ENCODE measurements around the gene SERPINA1.
"Not testable (repeated sequence)": the region's sequence is repeated elsewhere in the genome, so short reads cannot be mapped to it uniquely, and the experiment has no call there.

The SERPINA1 gene

DNA sequence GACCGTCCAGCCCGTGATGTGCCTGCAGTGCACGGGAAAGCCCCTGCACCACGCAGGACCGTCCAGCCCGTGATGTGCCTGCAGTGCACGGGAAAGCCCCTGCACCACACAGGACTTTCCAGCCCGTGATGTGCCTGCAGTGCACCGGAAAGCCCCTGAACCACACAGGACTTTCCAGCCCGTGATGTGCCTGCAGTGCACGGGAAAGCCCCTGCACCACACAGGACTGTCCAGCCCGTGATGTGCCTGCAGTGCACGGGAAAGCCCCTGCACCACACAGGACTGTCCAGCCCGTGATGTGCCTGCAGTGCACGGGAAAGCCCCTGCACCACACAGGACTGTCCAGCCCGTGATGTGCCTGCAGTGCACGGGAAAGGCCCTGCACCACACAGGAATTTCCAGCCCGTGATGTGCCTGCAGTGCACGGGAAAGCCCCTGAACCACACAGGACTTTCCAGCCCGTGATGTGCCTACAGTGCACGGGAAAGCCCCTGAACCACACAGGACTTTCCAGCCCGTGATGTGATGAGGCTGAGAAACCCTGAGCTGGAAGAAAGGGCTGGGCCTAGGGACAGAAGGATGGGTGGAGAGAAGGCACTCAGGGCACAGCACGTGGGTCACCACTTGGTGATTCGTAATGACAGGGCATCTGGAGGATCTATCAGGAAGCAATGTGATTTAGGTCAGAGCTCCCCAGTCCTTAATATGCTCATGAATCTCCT is 42.2 kb downstream of the SERPINA1 start:
- not testable (repeated sequence) for DNase-seq (ENCODE audit: low spot score)

DNA sequence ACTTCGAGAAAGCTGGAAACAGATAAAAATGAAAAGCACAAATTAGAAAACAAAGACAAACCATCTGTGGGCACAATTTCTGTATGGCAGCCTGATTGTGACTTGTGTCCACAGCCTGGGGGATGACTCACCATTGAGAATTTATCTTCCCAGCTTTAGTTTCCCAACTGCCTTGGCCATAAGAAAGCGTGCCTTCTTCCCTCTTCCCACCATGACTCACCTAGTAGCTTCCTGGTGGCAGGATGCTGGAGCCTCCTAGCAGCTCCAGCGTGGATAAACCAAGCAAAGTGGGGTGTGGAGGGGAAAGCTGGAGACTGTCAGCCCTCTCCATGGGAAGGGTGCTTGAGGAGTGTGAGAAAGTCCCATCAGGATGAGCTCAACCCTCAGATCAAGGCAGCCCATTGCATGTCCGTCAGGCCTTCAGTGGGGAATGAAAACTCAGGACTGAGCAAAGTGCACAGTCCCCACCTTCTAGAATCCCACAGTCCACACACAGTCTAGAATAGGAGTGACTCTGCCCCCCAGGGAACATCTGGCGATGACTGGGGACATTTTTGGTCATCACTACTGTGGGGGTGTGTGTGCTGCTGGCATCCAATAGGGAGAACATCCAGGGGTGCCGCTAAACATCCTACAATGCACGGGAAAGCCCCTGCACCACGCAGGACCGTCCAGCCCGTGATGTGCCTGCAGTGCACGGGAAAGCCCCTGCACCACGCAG is 42.9 kb downstream of the SERPINA1 start:
- DNase-seq (ENCODE audit: low spot score) = no peak

DNA sequence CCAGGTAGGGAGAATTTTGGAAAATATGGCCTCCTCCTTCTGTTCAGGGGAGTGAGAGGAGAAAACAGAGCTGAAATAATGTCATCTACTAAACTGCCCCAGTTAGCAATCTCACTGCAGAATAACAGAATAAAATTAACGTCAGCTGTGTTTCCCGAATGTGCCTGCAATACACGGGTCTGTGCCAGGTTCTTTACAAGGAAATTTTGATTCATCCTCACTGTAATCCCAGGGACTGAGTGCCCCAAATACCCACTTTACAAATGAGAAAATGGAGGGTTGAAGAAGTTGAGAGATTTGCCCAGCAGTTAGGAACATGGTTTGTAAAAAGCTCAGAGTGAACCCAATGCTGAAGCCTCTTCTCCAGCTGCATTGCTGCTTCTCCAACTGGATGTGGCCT is 44.0 kb downstream of the SERPINA1 start:
- DNase-seq (ENCODE audit: low spot score) = no peak

DNA sequence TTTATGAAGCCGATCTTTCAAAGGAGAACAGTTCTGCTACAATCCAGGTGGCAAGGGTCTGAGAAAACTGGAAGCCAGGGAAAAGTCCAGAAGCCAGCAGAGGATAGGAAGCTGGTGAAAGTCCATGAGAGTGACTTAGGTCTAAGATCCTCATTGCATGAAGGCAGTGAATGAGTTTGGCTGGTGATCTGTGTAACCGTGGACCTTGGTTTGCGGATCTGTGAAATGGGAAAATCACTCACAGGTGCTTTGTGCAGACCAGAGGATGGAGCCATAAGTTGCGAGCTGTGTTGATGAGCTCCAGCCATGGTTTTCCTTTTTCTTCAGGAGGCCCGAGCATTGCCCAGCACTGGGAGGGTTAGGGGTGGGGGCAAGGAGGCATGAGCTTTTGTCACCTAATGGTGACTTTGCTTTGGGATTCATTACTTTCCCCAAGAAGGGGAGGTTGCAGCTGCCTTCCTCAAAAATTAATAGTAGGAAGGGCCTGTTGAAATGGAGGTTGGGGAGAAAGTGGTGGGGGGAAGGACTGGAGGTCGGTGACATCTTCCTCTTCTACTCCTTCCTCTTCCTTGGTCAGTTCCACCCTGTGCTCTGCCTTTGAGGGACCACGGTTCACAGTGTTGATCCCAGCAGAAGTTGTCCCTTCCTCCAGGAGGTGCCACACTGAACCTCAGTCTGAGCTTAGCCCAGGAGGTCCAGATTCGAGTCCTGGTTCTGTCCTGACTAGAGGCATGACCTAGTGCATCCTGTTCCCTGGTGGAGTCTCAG is 45.0 kb downstream of the SERPINA1 start:
- DNase-seq (ENCODE audit: low spot score) = no peak

DNA sequence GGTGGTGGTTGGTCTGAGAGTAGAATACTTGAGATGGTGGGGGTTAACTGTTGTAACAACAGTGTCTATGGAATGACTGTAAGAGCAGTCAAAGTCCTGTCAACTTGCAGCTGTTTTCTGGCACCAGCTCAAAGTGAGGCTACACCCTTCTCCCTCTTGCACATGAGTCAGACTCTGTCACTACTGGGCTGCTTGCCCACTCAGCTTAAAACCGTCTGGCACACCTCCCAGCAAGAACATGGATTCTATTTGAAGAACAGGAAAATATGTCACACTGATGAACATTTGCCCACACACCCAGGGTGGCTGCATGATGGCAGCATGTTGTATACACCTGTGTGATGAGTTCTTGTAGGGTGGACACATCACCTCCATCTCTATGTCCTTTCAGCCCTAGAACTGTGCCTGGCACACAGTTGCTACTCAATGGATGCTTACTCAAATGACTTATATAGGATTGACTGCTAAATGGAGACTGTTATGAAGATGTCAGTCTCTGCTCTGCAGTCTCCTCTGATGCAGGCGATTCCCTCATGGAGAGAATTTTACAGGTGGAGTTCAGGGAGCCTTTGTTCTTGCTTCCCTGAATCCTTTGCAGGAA is 46.0 kb downstream of the SERPINA1 start:
- DNase-seq (ENCODE audit: low spot score) = no peak

DNA sequence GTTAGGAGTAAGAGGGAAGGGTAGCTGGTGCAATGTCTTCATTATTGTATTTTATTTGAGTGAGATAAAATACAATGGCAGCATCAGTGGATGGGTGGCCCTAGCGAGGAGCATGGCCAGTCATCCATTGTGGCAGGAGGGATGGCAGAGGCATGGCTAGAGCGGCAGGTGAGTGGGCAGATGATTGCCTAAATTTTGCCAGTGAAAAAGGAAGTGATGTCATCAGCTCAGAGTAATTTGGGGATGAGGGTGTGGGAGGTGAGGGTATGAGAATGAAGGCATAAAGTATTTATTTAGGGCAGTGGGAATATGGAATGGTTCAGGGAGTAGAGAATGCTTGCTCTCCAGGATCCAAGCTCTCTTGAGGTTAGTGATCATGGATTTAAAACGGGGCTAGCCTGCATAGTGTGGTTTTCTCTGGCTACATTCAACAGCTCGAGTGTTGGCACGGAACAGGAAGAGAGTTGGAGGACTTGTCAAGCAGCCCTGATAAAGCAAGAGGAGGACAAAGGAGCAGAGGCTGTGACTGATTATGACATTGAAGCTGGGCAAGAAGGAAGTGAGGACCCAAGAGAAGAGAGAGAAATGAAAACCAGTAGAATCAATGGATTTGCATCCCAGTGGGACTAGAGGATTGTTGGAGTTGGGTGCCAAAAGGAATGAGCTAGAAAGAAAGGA is 46.6 kb downstream of the SERPINA1 start:
- DNase-seq (ENCODE audit: low spot score) = no peak

DNA sequence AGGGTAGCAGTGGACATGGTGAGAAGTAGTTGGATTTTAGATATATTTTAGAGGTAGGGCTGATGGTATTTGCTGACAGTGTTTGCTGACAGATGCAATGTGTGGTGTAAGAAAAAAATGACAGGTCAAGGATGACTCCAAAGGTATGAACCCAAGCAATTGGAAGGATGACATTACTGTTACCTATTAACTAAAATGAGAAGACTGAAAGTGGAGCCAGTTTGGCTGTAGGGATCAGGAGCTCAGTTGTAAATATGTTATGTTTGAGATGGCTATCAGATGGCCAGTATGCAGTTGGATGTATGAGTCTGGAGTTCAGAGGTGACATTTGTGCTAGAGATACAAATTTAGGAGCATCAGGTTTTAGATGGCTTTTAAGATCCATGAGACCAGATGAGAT is 47.9 kb downstream of the SERPINA1 start:
- no peak for DNase-seq (ENCODE audit: low spot score)

DNA sequence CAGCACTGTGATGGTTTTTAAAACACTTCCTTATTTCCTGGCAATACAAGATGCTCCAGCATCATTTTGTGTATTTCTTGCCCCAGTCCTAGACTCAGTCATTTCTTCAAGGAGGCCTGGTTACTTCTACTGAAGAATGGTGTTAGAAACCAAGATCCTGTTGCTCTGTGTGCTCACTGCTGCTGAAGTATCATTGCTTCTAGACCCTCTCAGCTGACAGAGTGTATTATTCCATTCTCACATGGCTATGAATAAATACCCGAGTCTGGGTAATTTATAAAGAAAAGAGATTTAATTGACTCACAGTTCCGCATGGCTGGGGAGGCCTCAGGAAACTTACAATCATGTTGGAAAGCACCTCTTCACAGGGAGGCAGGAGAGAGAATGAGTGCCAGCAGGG is 50.4 kb downstream of the SERPINA1 start:
- DNase-seq (ENCODE audit: low spot score) = no peak

DNA sequence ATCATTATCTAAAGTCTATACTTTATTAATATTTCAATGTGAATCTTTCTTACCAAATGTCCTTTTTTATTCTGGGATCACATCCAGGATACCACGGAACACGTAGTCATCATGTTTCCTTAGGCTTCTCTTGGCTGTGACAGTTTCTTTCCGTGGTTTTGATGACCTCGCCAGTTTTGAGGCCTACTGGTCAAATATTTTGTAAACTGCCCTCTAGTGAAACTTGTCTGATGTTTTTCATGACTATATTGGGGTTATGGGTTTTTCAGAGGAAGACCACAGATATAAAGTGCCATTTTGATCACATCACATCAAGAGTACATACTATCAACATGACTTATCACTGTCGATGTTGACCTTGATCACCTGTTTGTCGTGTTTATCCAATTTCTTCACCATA is 51.1 kb downstream of the SERPINA1 start:
- DNase-seq (ENCODE audit: low spot score) = no peak

DNA sequence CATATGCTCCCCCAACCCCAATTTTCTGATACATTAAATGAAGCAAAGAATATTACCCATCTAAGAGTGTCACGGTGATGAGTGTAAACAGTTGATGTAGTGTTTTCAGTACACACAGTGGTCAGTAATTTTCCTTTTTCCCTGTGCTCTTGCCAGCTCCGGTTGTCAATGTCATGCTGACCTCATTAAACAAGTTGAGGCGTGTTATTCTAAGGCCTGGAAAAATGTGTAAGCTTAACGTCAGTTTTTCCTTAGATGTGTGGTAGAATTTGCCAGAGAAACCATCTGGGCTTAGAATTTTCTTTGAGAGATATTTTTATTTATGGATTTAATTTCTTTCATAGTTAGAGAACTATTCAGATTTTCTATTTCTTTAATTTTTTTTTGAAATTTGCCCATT is 53.5 kb downstream of the SERPINA1 start:
- no peak for DNase-seq (ENCODE audit: low spot score)

DNA sequence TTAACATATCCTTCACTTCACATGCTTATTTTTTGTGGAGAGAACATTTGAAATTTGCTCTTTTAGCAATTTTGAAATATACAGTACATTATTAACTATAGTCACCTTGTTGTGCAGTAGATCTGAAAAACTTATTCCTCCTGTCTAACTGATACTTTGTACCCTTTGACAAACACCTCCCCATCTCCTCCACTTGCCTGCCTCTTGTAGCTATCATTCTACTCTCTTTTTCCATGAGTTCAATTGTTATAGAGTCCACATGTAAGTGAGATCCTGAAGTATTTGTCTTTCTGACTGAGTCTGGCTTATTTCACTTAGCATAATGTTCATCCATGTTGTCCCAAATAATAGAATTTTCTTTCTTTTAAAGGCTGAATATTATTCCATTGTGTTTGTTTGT is 55.8 kb downstream of the SERPINA1 start:
- no peak for DNase-seq (ENCODE audit: low spot score)

DNA sequence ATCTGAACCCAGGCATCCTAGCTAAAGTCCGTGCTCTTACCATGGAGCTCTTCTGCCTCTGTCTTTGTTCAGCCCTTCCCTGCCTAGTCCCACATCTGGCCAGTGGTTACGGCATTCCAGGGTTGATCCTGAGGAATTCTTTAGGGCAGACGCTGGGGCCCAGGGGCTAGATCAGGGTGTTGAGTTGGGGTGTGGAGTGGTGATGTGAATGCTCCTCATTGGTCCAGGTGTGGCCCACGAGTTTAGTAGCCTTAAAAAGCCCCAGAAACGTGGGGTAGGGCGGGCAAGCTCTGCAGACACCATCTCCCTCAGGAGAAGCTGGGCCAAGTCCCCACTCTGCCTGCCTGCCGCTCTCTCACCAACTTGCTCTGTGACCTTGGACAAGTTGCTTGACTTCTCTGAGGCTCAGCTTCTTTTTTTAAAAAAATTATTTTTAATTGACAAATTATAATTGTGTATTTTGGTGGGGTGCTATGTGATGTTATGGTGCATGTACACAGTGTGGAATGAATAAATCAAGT is 56.3 kb downstream of the SERPINA1 start:
- DNase-seq (ENCODE audit: low spot score) = no peak

DNA sequence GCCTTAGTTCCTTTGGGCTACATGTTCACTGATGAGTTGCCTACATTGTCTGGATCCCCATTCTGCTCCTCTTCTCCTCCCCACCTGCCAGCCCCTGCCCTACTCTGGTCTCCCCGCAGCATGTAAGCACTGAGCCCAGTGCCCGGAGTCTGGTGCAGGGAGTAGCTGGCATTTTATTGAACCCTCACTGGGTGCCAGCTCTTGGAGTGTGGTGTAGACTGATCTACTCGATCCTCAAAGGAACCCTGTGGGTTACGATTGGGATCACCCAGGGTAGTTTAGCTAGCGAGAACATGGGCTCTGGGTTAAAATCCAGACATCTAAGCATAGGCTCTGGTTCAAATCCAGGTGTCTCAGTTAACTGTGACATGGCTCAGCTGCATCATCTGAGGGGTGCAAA is 56.9 kb downstream of the SERPINA1 start:
- no peak for DNase-seq (ENCODE audit: low spot score)

DNA sequence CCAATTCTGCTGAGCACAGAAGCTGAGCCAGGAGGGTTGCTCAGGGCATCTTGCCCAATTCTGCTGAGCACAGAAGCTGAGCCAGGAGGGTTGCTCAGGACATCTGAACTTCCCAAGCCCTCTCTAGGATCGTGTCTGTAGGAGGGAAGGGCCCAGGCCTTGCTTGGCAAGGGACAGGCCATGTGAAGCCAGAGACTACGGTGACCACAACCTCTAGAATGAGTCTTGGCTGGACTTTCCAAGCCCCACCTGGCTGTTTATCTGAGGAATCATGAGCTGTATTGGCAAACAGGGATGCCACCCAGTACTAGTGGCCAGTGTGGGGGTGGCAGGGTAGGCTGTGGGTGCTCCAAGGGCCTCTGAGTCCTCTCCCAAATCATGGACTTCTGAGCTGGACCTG is 57.5 kb downstream of the SERPINA1 start:
- no peak for DNase-seq (ENCODE audit: low spot score)

DNA sequence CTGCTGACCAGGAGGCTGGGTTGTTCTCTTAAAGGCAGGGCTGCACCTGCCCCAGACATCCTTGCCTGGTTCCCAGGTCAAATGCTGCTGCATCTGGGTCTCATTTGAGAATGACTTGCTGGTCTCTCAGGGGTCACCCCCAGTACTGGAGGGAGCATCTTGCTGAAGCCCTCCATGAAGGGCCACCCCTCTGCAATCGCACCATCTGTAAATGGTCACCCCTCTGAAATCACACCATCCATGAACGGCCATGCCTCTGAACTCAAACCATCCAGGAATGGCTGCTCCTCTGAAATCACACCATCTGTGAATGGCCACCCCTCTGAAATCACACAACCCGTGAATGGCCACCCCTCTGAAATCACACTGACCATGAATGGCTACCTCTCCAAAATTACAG is 58.0 kb downstream of the SERPINA1 start:
- DNase-seq (ENCODE audit: low spot score) = no peak

DNA sequence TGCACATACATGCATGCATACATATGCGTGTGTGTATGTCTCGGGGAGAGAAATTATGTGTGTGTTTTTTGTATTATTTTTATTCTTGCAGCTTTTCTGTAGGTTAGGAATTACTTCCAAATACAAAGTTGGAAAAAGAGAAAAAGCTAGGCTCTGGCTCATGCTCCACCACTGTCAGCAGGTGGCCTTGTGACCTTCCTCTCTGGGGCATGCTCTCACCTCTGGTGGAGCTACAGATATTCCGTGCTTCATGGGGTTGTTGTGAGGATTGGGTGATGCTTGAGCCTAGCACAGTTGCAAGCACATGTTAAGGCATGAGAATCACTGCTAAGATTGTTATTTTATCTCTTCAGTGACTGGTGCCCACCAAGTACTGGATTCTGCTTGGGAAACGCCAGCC is 58.5 kb downstream of the SERPINA1 start:
- no peak for DNase-seq (ENCODE audit: low spot score)

DNA sequence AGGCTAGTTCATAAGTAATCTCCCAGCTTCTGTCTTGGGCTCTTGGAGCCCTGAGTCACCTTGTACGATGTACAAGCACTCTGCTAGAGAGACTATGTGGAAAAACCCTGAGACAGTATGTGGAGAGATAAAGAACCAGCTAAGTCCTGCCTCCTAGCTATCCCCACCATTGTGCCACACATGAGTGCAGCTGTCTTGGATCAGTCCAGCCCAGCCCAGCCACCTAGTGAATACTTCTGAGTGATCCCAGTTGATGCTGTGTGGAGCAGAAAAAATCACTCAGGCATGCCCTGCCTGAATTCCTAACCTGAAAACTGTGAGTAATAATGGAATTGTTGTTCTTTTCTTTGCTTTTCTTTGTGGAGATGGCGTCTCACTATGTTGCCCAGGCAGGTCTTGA is 60.2 kb downstream of the SERPINA1 start:
- DNase-seq (ENCODE audit: low spot score) = no peak

All from iPS-NIHi11 (cell line).